Measurements from ENCODE around the gene DDX5.

Gene DDX5

GRCh38 chr17:64507413-64507782 is 1.3 kb upstream of the DDX5 start:
- Histone ChIP-seq H3K4me1 (no peaks in the 10 kb centered on the region), H3K27me3 (no peaks in the 10 kb centered on the region), H3K4me3 (ENCODE audit: low read depth, low read length) (peak overlapping the region; percentile 73), H3K9me3 (no peaks in the 10 kb centered on the region), H3K36me3 (peaks cover 59% of the 10 kb centered on the region)
- DNase-seq, result peak; percentile 36
- TF ChIP-seq CTCF (IDR thresholded peaks at IDR 0.05; ENCODE audit: low read depth, low read length), result peak; percentile 57

GRCh38 chr17:64506576-64507412 is 705 bp upstream of the DDX5 start, which contains the start of gene CEP95:
TSS of gene CEP95 (plus strand) at chr17:64506977. CDS start at chr17:64507098, 121 bp downstream.
- Histone ChIP-seq H3K4me1 (no peaks in the 10 kb centered on the region), H3K9me3 (no peaks in the 10 kb centered on the region), H3K36me3 (peaks cover 60% of the 10 kb centered on the region), H3K27me3 (no peaks in the 10 kb centered on the region), H3K4me3 (ENCODE audit: low read depth, low read length) (peak within 1 kb of the TSS; percentile 73)
- TF ChIP-seq CTCF (IDR thresholded peaks at IDR 0.05; ENCODE audit: low read depth, low read length), result no peak
- DNase-seq, result peak; percentile 94

GRCh38 chr17:64505340-64506200 is 519 bp downstream of the DDX5 start:
- Histone ChIP-seq H3K27me3 (no peaks in the 10 kb centered on the region), H3K9me3 (no peaks in the 10 kb centered on the region), H3K4me3 (ENCODE audit: low read depth, low read length) (peak overlapping the region; percentile 73), H3K4me1 (no peaks in the 10 kb centered on the region), H3K36me3 (peaks cover 65% of the 10 kb centered on the region)
- peak; percentile 77 for DNase-seq
- no peak for TF ChIP-seq CTCF (IDR thresholded peaks at IDR 0.05; ENCODE audit: low read depth, low read length)

- no peak for DNase-seq
- no peaks in the 10 kb centered on the region for H3K9me3 ChIP-seq
- no peaks in the 10 kb centered on the region for H3K27me3 ChIP-seq
- peak overlapping the region; percentile 73 for H3K4me3 ChIP-seq (ENCODE audit: low read depth, low read length)
- TF ChIP-seq CTCF (IDR thresholded peaks at IDR 0.05; ENCODE audit: low read depth, low read length), result no peak
- peaks cover 65% of the 10 kb centered on the region for H3K36me3 ChIP-seq
- no peaks in the 10 kb centered on the region for H3K4me1 ChIP-seq
Measured at GRCh38 chr17:64504769-64505339, 1.2 kb downstream of the DDX5 start.

GRCh38 chr17:64503821-64504768 is 2.0 kb downstream of the DDX5 start:
- TF ChIP-seq CTCF (IDR thresholded peaks at IDR 0.05; ENCODE audit: low read depth, low read length), result no peak
- H3K36me3 ChIP-seq, result peaks cover 67% of the 10 kb centered on the region
- H3K4me1 ChIP-seq, result no peaks in the 10 kb centered on the region
- H3K27me3 ChIP-seq, result no peaks in the 10 kb centered on the region
- no peaks in the 10 kb centered on the region for H3K9me3 ChIP-seq
- DNase-seq, result no peak
- H3K4me3 ChIP-seq (ENCODE audit: low read depth, low read length), result peak overlapping the region; percentile 73
